HAP-1 (cell line): ENCODE results near the gene CFAP210.
"Not testable (repeated sequence)": the region's sequence is repeated elsewhere in the genome, so short reads cannot be mapped to it uniquely, and the experiment has no call there.

Source experiments
- DNase-seq, 2 experiments: peaks; one replicate each; pipeline ENCODE4 v3.0.0-alpha.2; 2016 to 2020; ENCODE audit warnings: low spot score in 2 of 2
- H3K27me3 ChIP-seq: fragments of 250-450 bp; sonication (Bioruptor Pico); 2 replicates; pipeline ENCODE4 v1.5.1; 2020; ENCODE audit warnings: low read depth, mild to moderate bottlenecking, moderate library complexity
- H3K36me3 ChIP-seq: fragments of 250-450 bp; sonication (Bioruptor Pico); replicated peaks from 2 replicates; pipeline ENCODE4 v1.5.1; 2020; ENCODE audit warnings: mild to moderate bottlenecking
- H3K4me1 ChIP-seq: fragments of 250-450 bp; sonication (Bioruptor Pico); 2 replicates; pipeline ENCODE4 v1.5.1; 2020; ENCODE audit warnings: mild to moderate bottlenecking
- H3K4me3 ChIP-seq: fragments of 250-450 bp; sonication (Bioruptor Pico); 2 replicates; pipeline ENCODE4 v1.5.1; 2020; ENCODE audit warnings: mild to moderate bottlenecking, moderate library complexity
- H3K9me3 ChIP-seq: fragments of 250-450 bp; sonication (Bioruptor Pico); 2 replicates; pipeline ENCODE4 v1.5.1; 2020; ENCODE audit warnings: mild to moderate bottlenecking, moderate library complexity
- in situ Hi-C: fragments of 300-500 bp; cut with MboI; formaldehyde crosslinking; loops from 3 replicates; pipeline ENCODE4 v1.14.3; 2020; ENCODE audit warnings: low sequenced_read_pairs, inconsistent platforms, mixed read lengths

Gene CFAP210

DNA sequence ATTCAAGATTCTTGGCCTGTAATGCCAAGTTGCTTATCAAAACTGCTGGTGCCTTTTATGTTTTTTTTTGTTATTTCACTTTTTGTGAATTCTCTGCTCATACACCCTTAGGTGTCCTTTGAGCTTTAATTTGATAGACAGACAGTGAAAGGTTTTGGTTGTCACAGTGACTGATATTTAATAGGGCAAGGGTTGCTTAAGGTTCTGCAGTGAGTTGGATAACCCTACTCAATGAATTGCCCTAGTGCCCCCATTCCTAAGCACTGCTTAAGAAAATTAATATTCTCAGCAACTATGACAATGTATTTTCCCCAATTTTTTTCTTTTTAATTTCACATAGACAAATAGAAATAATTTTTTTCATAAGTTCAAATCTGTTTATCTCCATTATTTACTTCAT lies 94.6 kb downstream of the CFAP210 start:
- Histone ChIP-seq H3K36me3 (peaks cover 6% of the 10 kb centered on the region), H3K27me3 (no peaks in the 10 kb centered on the region), H3K9me3 (no peaks in the 10 kb centered on the region), H3K4me1 (peaks cover 6% of the 10 kb centered on the region), H3K4me3 (no peak overlapping the region)
- DNase-seq = no peak
- in situ Hi-C loops = no loop called here

DNA sequence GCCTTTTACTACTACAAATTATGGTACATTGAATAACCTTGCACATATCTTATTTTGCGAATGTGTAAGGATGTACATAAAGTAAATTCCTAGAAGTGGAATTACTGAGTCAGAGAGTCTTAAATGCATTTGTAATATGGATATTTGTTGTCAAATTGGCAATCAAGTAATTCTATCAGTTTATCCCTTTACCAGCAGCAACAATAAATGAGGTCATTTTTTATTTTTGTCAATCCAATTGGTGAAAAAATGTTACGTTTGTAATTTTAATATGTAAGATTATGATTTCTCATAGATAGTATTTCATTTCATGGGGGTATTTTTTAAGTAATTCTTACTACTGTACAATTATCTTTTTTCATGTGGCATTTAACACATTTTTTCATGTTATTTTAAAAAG lies 95.2 kb downstream of the CFAP210 start:
- Histone ChIP-seq H3K4me1 (peaks cover 6% of the 10 kb centered on the region), H3K9me3 (no peaks in the 10 kb centered on the region), H3K4me3 (no peak overlapping the region), H3K27me3 (no peaks in the 10 kb centered on the region), H3K36me3 (peaks cover 5% of the 10 kb centered on the region)
- no peak for DNase-seq
- in situ Hi-C loops = no loop called here

DNA sequence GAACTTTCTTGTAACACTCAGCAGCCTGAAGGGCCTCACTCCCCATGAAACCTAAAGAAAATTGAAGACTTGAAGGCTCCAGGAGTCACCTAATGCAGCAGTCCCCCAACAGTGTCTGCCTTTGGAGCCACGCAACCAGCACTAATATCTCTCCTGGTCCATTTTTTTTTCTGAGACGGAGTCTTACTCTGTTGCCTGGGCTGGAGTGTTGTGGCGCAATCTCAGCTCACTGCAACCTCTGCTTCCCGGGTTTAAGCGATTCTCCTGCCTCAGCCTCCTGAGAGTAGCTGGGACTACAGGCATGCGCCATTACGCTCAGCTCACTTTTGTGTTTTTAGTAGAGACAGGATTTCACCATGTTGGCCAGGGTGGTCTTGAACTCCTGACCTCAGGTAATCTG lies 97.7 kb downstream of the CFAP210 start:
- H3K4me1 ChIP-seq, in situ Hi-C loops, H3K9me3 ChIP-seq, H3K27me3 ChIP-seq, H3K4me3 ChIP-seq, H3K36me3 ChIP-seq, DNase-seq: not testable (repeated sequence)
